GM18498 (cell line): Measurements from ENCODE around the gene INTS7.

Experiments
- ATAC-seq: cut with Tn5 transposase; IDR thresholded peaks from one replicate; pipeline ENCODE4 v1.9.1; 2021; ENCODE audit warnings: mild to moderate bottlenecking, moderate library complexity; ENCODE audit not compliant: unreplicated experiment

Gene INTS7

GRCh38 chr1:211910113-211910884, 125.1 kb downstream of the INTS7 start:
- ATAC-seq, result no peak

GRCh38 chr1:211909395-211909794, 126.0 kb downstream of the INTS7 start:
- no peak for ATAC-seq

- no peak for ATAC-seq
These were observed 126.4 kb downstream of the INTS7 start for GRCh38 chr1:211908951-211909350.

- peak; percentile 64 for ATAC-seq
These were observed 126.9 kb downstream of the INTS7 start for GRCh38 chr1:211908453-211908852.

GRCh38 chr1:211903490-211904245, 131.7 kb downstream of the INTS7 start:
- no peak for ATAC-seq

- ATAC-seq, result no peak
These were observed 132.6 kb downstream of the INTS7 start for GRCh38 chr1:211902624-211903291.

- ATAC-seq, result no peak
These were observed 133.4 kb downstream of the INTS7 start for GRCh38 chr1:211901945-211902344.

GRCh38 chr1:211900441-211900840, 134.9 kb downstream of the INTS7 start:
- no peak for ATAC-seq

- no peak for ATAC-seq
These were observed 138.4 kb downstream of the INTS7 start for GRCh38 chr1:211896958-211897357.

- ATAC-seq, result no peak
These were observed 140.1 kb downstream of the INTS7 start for GRCh38 chr1:211895126-211895759.

- no peak for ATAC-seq
These were observed 141.0 kb downstream of the INTS7 start for GRCh38 chr1:211894312-211894711.

GRCh38 chr1:211893260-211893659, 142.1 kb downstream of the INTS7 start:
- no peak for ATAC-seq

GRCh38 chr1:211892577-211892976, 142.8 kb downstream of the INTS7 start:
- no peak for ATAC-seq

- ATAC-seq, result no peak
These were observed 143.6 kb downstream of the INTS7 start for GRCh38 chr1:211891708-211892107.
